ENCODE measurements around the gene LARP4. TPM values are rescaled to one million over a fixed set of nuclear protein-coding genes. Genes with fewer than 3 reads are reported as not detected.
"Not testable (repeated sequence)": the region's sequence is repeated elsewhere in the genome, so short reads cannot be mapped to it uniquely, and the experiment has no call there.

The LARP4 gene
- total RNA-seq, 1 donor from 2014 or later, result 64.9 TPM

DNA sequence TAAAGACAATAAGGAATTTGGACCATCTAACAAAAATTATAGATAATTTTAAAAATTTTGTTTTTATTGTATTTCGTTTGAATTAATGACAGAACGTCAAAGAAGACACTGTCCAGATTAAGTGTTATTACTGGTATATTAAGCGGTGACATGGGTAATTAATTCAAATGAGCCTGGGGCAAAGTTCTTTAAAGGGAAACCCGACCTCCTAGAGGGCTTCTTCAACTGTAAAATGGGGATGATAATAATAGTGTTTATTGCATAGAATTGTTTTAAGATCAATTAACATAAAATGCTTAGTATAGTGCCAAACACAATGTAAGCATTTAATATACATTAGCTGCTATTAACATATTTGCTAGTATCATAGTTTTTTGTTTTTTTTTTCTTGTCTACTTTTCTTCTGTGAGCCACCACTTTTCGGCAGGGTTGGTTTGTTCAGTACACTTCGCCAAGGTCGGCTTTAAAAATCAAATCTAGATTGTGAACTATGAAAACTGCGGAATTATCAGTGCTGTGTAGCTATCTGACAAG lies 514 bp upstream of the LARP4 start:
- intact Hi-C loops (cut with micrococcal nuclease), result loop anchor here (1.0 to 2.0 kb wide), 5 partner anchors 117 to 773 kb away; partner anchors contain the start of genes CERS5, LIMA1 and TFCP2

DNA sequence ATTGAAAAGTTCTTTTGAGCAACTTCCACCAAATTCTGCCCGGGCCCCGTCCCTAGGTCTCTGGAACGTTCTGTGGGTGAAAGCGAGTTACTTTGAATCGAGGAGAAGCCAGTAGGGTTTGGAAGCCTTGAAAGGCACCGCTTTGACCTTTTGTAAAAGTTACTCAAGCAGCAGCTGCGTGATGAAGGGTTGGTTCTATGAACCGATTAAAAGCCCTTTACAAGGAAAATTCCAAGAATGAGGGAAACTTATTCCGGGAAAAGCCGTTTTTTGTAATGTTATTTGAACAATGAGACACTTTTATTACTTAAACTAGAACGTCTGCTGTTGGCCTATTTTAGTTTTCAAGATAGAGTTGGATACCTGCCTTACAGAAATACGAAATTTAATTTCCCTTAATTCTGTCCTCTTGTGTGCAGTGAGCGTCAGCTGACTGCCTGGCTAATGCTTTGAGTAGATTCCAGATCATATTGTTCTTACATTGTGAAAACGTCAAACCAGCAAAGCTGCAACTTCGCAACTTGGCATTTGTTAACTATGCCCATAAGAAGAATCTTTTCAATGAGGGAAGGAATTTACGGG lies 906 bp downstream of the LARP4 start:
- intact Hi-C loops (cut with micrococcal nuclease), result loop anchor here (2.0 kb wide), 3 partner anchors 119 to 771 kb away; partner anchors contain the start of genes CERS5, LIMA1 and TFCP2

- intact Hi-C loops (cut with micrococcal nuclease), result no loop called here
Measured at GRCh38 chr12:50402264-50403000, 1.7 kb downstream of the LARP4 start.

GRCh38 chr12:50403001-50403440 lies 2.3 kb downstream of the LARP4 start:
- intact Hi-C loops (cut with micrococcal nuclease), result no loop called here

GRCh38 chr12:50404307-50404706 lies 3.6 kb downstream of the LARP4 start:
- intact Hi-C loops (cut with micrococcal nuclease), result no loop called here

DNA sequence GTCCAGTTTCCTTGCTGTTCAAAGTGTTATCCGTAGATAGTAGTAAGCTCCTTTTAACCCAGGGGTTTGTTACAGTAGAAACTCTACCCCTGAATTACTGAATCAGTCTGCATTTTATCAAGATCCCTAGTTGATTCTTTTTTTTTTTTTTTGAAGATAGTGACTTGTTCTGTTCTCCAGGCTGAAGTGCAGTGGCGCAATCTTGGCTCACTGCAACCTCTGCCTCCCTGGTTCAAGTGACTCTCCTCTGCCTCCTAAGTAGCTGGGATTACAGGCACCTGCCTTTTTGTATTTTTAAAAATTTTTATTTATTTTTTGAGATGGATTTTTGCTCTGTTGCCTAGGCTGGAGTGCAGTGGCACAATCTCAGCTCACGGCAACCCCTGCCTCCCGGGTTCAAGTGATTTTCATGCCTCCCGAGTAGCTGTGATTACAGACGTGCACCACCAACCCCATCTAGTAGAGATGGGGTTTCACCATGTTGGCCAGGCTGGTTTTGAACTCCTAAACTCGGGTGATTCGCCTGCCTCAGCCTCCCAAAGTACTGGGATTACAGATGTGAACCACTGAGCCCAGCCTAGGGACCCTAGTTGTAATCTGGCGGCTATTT lies 10.5 kb downstream of the LARP4 start:
- intact Hi-C loops (cut with micrococcal nuclease), result no loop called here

DNA sequence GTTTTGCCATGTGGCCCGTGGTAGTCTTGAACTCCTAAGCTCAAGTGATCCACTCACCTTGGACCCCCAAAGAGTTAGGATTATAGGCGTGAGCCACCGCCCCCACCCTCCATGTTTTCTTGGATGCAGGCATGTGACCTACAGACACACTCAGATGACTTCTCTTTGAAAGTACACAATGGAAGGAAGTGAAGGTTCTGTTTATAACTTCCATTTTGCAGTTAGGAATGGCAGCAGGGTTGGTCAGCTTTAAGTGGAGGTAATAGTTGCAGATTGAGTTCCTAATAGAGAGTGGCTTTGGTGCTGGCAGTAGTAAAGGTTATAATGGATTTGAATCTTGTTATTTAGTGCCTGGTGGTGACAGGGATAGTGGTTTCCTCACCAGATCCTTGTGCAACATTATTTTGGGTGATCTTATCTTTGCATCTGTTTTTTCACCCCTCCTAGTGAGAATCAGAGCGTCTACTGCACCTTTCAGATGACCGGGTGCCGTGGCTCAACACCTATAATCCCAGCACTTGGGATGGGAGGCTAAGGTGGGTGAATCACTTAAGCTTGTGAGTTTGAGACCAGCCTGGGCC lies 15.3 kb downstream of the LARP4 start:
- intact Hi-C loops (cut with micrococcal nuclease), result no loop called here

DNA sequence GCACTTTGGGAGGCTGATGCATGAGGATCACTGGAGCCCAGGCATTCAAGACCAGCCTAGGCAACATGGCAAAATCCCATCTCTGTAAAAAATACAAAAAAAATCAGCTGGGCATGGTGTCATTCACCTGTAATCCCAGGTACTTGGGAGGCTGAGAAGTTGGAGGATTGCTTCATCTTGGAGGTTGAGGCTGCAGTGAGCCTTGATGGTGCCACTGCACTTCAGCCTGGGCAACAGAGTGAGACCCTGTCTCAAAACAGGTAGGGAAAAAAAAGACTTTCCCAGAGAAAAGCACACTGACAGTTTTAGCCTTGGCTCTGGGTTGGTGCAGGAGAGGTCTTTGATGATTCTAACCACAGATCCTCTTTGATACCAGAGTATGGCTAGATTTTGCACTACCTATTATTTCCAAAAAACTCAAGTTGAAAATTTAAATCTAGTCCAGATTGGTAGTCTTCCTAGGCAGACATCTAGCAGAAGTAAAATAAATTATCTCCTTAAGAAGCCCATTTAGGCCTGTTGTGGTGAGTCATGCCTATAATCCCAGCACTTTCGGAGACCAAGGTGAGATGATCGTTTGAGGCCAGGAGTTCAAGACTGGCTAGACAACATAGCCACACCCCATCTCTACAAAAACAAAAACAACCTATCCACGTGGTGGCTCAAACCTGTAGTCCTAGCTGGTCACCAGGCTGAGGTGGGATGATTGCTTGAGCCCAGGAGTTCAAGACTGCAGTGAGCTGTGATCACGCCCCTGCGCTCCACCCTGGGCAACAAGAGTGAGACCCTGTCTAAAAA lies 18.6 kb downstream of the LARP4 start:
- intact Hi-C loops (cut with micrococcal nuclease), result no loop called here

- intact Hi-C loops (cut with micrococcal nuclease), result not testable (repeated sequence)
Measured at GRCh38 chr12:50422855-50423254, 22.2 kb downstream of the LARP4 start.

DNA sequence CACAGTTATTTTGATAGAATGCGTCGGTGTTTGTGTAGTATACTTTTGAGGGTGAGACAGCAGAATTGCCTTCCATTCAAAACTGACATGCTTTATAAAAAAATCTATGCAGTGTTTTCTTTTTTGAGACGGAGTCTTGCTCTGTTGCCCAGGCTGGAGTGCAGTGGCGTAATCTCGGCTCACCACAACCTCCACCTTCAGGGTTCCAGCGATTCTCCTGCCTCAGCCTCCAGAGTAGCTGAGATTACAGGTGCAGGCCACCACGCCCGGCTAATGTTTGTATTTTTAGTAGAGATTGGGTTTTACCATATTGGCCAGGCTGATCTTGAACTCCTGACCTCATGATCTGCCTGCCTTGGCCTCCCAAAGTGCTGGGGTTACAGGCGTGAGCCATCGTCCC lies 22.7 kb downstream of the LARP4 start:
- intact Hi-C loops (cut with micrococcal nuclease), result not testable (repeated sequence)

- intact Hi-C loops (cut with micrococcal nuclease), result no loop called here
Measured at GRCh38 chr12:50425589-50426258, 25.0 kb downstream of the LARP4 start.

GRCh38 chr12:50431656-50432055 lies 31.0 kb downstream of the LARP4 start:
- intact Hi-C loops (cut with micrococcal nuclease), result not testable (repeated sequence)

GRCh38 chr12:50440288-50440687 lies 39.6 kb downstream of the LARP4 start:
- intact Hi-C loops (cut with micrococcal nuclease), result no loop called here

GRCh38 chr12:50441763-50442162 lies 41.1 kb downstream of the LARP4 start:
- intact Hi-C loops (cut with micrococcal nuclease), result no loop called here

DNA sequence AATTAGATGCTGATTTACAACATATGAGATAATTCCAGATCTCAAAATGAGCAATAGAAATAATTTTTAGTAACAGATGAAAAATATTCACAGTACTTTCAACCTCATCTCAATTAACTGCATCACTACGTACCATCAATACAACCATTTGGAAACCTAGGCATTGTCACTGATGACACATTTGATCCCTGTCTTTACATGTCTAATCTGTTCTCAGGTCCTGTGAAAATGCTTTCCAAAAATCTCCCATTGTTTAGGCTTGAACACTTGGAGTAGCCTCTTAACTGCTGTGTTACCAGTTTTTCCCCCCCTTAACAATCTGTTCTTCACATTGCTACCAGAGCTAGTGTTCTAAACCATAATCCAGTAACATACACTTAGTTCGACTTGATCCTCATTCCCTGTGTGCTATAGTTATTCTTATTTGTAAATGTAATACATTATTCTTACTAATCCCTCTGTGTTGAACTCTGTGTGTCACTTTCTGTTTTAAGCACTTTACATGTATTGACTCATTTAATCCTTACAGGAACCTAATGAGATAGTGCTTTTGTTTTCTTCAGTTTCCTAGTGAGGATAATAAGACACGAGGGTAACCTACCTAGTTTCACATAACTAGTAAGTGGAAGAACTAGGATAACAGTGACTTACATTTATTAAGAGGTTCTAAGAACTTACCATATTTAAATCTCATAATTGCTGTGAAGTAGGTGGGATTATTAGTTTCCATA lies 41.7 kb downstream of the LARP4 start:
- intact Hi-C loops (cut with micrococcal nuclease), result no loop called here

DNA sequence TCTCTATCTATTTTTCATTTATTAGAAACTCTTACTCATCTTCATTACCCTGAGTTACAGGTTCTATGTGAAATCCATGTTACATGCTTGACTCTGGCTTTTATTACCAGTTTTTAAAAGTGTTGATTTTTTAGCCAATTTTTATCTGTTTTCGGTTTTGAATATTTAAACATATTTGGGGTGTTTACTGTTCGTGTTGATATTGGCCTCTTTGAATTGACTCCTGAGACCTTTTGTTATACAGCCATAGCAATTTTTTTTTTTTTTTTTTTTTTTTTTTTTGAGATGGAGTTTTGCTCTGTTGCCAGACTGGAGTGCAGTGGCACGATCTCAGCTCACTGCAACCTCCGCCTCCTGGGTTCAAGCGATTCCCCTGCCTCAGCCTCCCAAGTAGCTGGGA lies 49.0 kb downstream of the LARP4 start:
- intact Hi-C loops (cut with micrococcal nuclease), result not testable (repeated sequence)

GRCh38 chr12:50452795-50453194 lies 52.1 kb downstream of the LARP4 start:
- intact Hi-C loops (cut with micrococcal nuclease), result no loop called here

DNA sequence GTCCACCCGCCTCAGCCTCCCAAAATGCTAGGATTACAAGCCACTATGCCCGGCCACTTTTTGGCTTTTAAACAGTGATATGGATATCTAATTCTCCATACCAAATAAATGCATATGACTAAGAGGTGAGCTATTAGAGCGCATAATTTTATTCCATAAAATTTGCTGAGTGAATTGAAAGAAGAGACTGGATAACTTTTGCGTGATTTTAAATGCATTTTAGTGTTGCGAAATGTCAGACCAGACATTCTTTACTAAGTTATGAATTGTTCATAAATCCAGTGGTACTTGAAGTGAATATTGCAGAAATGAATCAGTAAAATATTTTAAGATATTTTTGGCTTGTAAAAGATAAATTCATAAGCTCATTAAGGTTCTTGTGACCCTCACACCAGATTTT lies 53.2 kb downstream of the LARP4 start:
- intact Hi-C loops (cut with micrococcal nuclease), result no loop called here

- intact Hi-C loops (cut with micrococcal nuclease), result no loop called here
Measured at GRCh38 chr12:50458606-50459005, 57.9 kb downstream of the LARP4 start.

DNA sequence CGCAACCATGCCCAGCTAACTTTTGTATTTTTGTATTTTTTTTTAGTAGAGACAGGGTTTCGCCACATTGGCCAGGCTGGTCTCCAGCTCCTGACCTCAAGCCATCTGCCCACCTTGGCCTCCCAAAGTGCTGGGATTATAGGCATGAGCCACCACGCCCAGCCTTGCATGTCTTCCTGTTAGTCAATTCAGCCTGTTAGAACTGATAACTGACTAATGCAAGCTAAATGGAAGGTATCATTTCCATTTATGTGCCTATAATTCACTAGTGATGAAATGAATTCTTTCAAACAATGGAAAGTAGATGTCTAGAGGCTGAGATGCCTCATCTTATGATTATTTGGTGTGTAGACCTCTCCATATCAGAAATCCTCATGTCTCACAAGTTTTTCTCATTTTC lies 66.8 kb downstream of the LARP4 start:
- intact Hi-C loops (cut with micrococcal nuclease), result no loop called here

Measured in T-helper 2 cell treated with Interferon-gamma antibody and Interleukin-4, amounts not matched to agents 100 ng/mL and 5 ng/mL, for 36 hours (primary cell).